IMR-90 (cell line): ENCODE measurements around the gene TACR2. TPM values are rescaled to one million over a fixed set of nuclear protein-coding genes. Genes with fewer than 3 reads are reported as not detected.

Experiments used
- ATAC-seq: fragments of 200-7000 bp; cut with Tn5 transposase; 2 replicates; pipeline ENCODE4 v1.9.1; 2020; ENCODE audit warnings: low read depth, mild to moderate bottlenecking, moderate library complexity
- BruUV-seq: library from RNA; stranded (reverse); fragments of 400-500 nt; replicated peaks from 2 replicates; lab custom pipeline; 2021; lab: Mats Ljungman, UMichigan
- CTCF ChIA-PET: fragments of 300-600 bp; formaldehyde crosslinking; extraction: SDS; loops from one replicate; lab custom pipeline; 2021; ENCODE audit warnings: antibody characterized with exemption; lab: Yijun Ruan, JAX
- POLR2A ChIA-PET: fragments of 300-600 bp; sonication (Branson Sonifier 250); formaldehyde crosslinking; loops from one replicate; lab custom pipeline; 2022; ENCODE audit warnings: antibody characterized with exemption; ENCODE audit not compliant: unreplicated experiment; lab: Charles Lee
- DNase-seq: peaks from one replicate; pipeline ENCODE4 v3.0.0; 2013
- H2AFZ ChIP-seq: replicated peaks from 2 replicates; pipeline ENCODE3; 2013; ENCODE audit warnings: low read length, mild to moderate bottlenecking; ENCODE audit not compliant: poor library complexity
- H2AK5ac ChIP-seq: 2 replicates; pipeline ENCODE4 v1.6.1; 2013; ENCODE audit warnings: low read depth, low read length, inconsistent platforms
- H2AK9ac ChIP-seq: replicated peaks from 2 replicates; pipeline ENCODE3; 2013; ENCODE audit warnings: mild to moderate bottlenecking, low read depth, low read length, moderate library complexity; ENCODE audit not compliant: poor library complexity
- H2BK120ac ChIP-seq: 2 replicates; pipeline ENCODE4 v1.6.1; 2013; ENCODE audit warnings: low read depth, low read length, inconsistent platforms
- H2BK15ac ChIP-seq: 3 replicates; pipeline ENCODE4 v1.6.1; 2013; ENCODE audit warnings: low read depth, low read length, inconsistent platforms
- H2BK20ac ChIP-seq: 2 replicates; pipeline ENCODE4 v1.6.1; 2013; ENCODE audit warnings: low read depth, mild to moderate bottlenecking, inconsistent platforms, low read length, moderate library complexity
- H2BK5ac ChIP-seq: 2 replicates; pipeline ENCODE4 v1.6.1; 2013; ENCODE audit warnings: mild to moderate bottlenecking, low read depth, low read length, inconsistent platforms; ENCODE audit not compliant: poor library complexity, severe bottlenecking
- H3K14ac ChIP-seq: replicated peaks from 2 replicates; pipeline ENCODE4 v1.6.1; 2013; ENCODE audit warnings: low read depth, low read length, inconsistent platforms
- H3K18ac ChIP-seq: 2 replicates; pipeline ENCODE4 v1.6.1; 2013; ENCODE audit warnings: low read depth, low read length, control low read depth
- H3K23ac ChIP-seq: 2 replicates; pipeline ENCODE4 v1.6.1; 2013; ENCODE audit warnings: low read depth, low read length, inconsistent platforms
- H3K27ac ChIP-seq: 2 replicates; pipeline ENCODE4 v1.5.1; 2013; ENCODE audit warnings: mild to moderate bottlenecking, control low read depth, low read length; ENCODE audit not compliant: insufficient read depth
- H3K27me3 ChIP-seq: 2 replicates; pipeline ENCODE4 v1.6.1; 2013; ENCODE audit warnings: low read length; ENCODE audit not compliant: control insufficient read depth, insufficient read depth
- H3K36me3 ChIP-seq: 2 replicates; pipeline ENCODE4 v1.6.1; 2013; ENCODE audit warnings: low read length, mixed read lengths; ENCODE audit not compliant: control insufficient read depth, insufficient read depth
- H3K4ac ChIP-seq: 2 replicates; pipeline ENCODE4 v1.6.1; 2013; ENCODE audit warnings: low read depth, low read length, inconsistent platforms
- H3K4me1 ChIP-seq: 2 replicates; pipeline ENCODE4 v1.6.1; 2013; ENCODE audit warnings: low read length, mixed read lengths; ENCODE audit not compliant: control insufficient read depth, insufficient read depth
- H3K4me2 ChIP-seq: 2 replicates; pipeline ENCODE4 v1.6.1; 2013; ENCODE audit warnings: low read depth, mild to moderate bottlenecking, control low read depth, low read length, moderate library complexity
- H3K4me3 ChIP-seq: 2 replicates; pipeline ENCODE4 v1.5.1; 2013; ENCODE audit warnings: low read depth, mild to moderate bottlenecking, control low read depth, low read length, moderate library complexity; ENCODE audit not compliant: insufficient read depth
- H3K56ac ChIP-seq: 2 replicates; pipeline ENCODE4 v1.6.1; 2013; ENCODE audit warnings: low read length, inconsistent platforms; ENCODE audit not compliant: insufficient read depth; ENCODE audit errors: extremely low read depth
- H3K79me1 ChIP-seq, 2 experiments: 2 replicates each; pipeline ENCODE4 v1.6.1; 2013; ENCODE audit warnings: low read length in 2 of 2, inconsistent platforms in 1 of 2, low read depth in 1 of 2
- H3K9ac ChIP-seq: 2 replicates; pipeline ENCODE4 v1.6.1; 2013; ENCODE audit warnings: low read depth, low read length, control low read depth
- H3K9me1 ChIP-seq: 2 replicates; pipeline ENCODE4 v1.6.1; 2013; ENCODE audit warnings: low read length, inconsistent platforms; ENCODE audit not compliant: insufficient read depth
- H3K9me3 ChIP-seq: 2 replicates; pipeline ENCODE4 v1.6.1; 2013; ENCODE audit warnings: low read length; ENCODE audit not compliant: control insufficient read depth, insufficient read depth
- H4K20me1 ChIP-seq: 2 replicates; pipeline ENCODE4 v1.6.1; 2013; ENCODE audit warnings: low read length, inconsistent platforms; ENCODE audit not compliant: insufficient read depth
- H4K5ac ChIP-seq: 2 replicates; pipeline ENCODE4 v1.6.1; 2013; ENCODE audit warnings: mild to moderate bottlenecking, low read depth, low read length, control low read depth
- H4K8ac ChIP-seq, 2 experiments: 2 replicates each; pipeline ENCODE4 v1.6.1; 2013; ENCODE audit warnings: low read depth in 2 of 2, low read length in 2 of 2, control low read depth in 1 of 2, inconsistent platforms in 1 of 2
- H4K91ac ChIP-seq: 2 replicates; pipeline ENCODE4 v1.6.1; 2013; ENCODE audit warnings: low read depth, low read length, inconsistent platforms; ENCODE audit not compliant: insufficient read depth
- BHLHE40 ChIP-seq: fragments of 150-350 bp; IDR thresholded peaks from 2 replicates; pipeline ENCODE4 v1.6.1; 2016; ENCODE audit warnings: mild to moderate bottlenecking, low read depth, low read length
- CEBPB ChIP-seq: IDR thresholded peaks from 2 replicates; pipeline ENCODE4 v1.6.1; 2012; ENCODE audit warnings: low read depth, low read length, improper control_type of control experiment
- CHD1 ChIP-seq: IDR thresholded peaks from 2 replicates; pipeline ENCODE4 v1.6.1; 2012; ENCODE audit warnings: low read depth, low read length, improper control_type of control experiment
- CTCF ChIP-seq: conservative IDR thresholded peaks from 2 replicates; pipeline ENCODE4 v1.5.1; 2012; ENCODE audit warnings: mild to moderate bottlenecking, low read depth, low read length, improper control_type of control experiment
- ELK1 ChIP-seq: fragments of 150-350 bp; IDR thresholded peaks from 2 replicates; pipeline ENCODE4 v1.6.1; 2016; ENCODE audit warnings: low read depth, mild to moderate bottlenecking, low read length, moderate library complexity, borderline replicate concordance
- FOS ChIP-seq: fragments of 150-350 bp; IDR thresholded peaks from 2 replicates; pipeline ENCODE4 v1.6.1; 2016; ENCODE audit warnings: low read depth, low read length
- MAFK ChIP-seq: IDR thresholded peaks from 2 replicates; pipeline ENCODE4 v1.6.1; 2012; ENCODE audit warnings: low read depth, low read length, improper control_type of control experiment
- MAZ ChIP-seq: IDR thresholded peaks from 2 replicates; pipeline ENCODE4 v1.6.1; 2012; ENCODE audit warnings: low read depth, mild to moderate bottlenecking, low read length, improper control_type of control experiment, moderate library complexity, borderline replicate concordance
- MXI1 ChIP-seq: IDR thresholded peaks from 2 replicates; pipeline ENCODE4 v1.6.1; 2012; ENCODE audit warnings: low read depth, mild to moderate bottlenecking, low read length, moderate library complexity, borderline replicate concordance
- NFE2L2 ChIP-seq: fragments of 150-350 bp; IDR thresholded peaks from 2 replicates; pipeline ENCODE4 v1.6.1; 2016; ENCODE audit warnings: low read depth, mild to moderate bottlenecking, low read length
- POLR2A ChIP-seq: IDR thresholded peaks from 2 replicates; pipeline ENCODE4 v1.6.1; 2012; ENCODE audit warnings: mild to moderate bottlenecking, low read depth, low read length
- RAD21 ChIP-seq: IDR thresholded peaks from 2 replicates; pipeline ENCODE4 v1.6.1; 2012; ENCODE audit warnings: low read length, improper control_type of control experiment
- RCOR1 ChIP-seq: IDR thresholded peaks from 2 replicates; pipeline ENCODE4 v1.6.1; 2012; ENCODE audit warnings: mild to moderate bottlenecking, low read length, improper control_type of control experiment; ENCODE audit not compliant: insufficient replicate concordance
- RFX5 ChIP-seq: IDR thresholded peaks from 2 replicates; pipeline ENCODE4 v1.8.0; 2012; ENCODE audit warnings: low read depth, mild to moderate bottlenecking, low read length, moderate library complexity
- SMC3 ChIP-seq: fragments of 150-350 bp; IDR thresholded peaks from 2 replicates; pipeline ENCODE4 v1.6.1; 2016; ENCODE audit warnings: low read depth, mild to moderate bottlenecking, antibody characterized with exemption, low read length, moderate library complexity
- USF2 ChIP-seq: fragments of 150-350 bp; IDR thresholded peaks from 2 replicates; pipeline ENCODE4 v1.6.1; 2017; ENCODE audit warnings: mild to moderate bottlenecking, antibody characterized with exemption, low read length, low read depth
- WGBS, 2 experiments: methylation state at CpG; one replicate each; pipeline versions ENCODE4 v1.1.5 to v1.1.7; 2013; ENCODE audit warnings: missing lambda C conversion rate in 2 of 2; ENCODE audit not compliant: insufficient read length in 1 of 2; ENCODE audit errors: extremely low coverage in 2 of 2; 5-methylcytosine and 5-hydroxymethylcytosine counted together
- dilution Hi-C: fragments of 300-500 bp; cut with HindIII; formaldehyde crosslinking; loops from one replicate; pipeline ENCODE4 v1.14.3; 2018; ENCODE audit warnings: low sequenced_read_pairs; ENCODE audit not compliant: unreplicated experiment
- in situ Hi-C: fragments of 300-500 bp; cut with MboI; formaldehyde crosslinking; loops from 3 replicates; pipeline ENCODE4 v1.14.3; 2019; ENCODE audit warnings: low sequenced_read_pairs, inconsistent platforms, mixed read lengths
- intact Hi-C: fragments of 100-400 bp; cut with micrococcal nuclease; formaldehyde crosslinking; loops from 2 replicates; pipeline ENCODE4 v1.10.0; 2022
- polyA plus RNA-seq, 3 experiments: library from polyadenylated mRNA; depleted of rRNA; stranded (reverse); fragments of >200 nt; gene quantifications; 2 replicates each; pipeline ENCODE4 v1.2.3, GENCODE V29; 2012; ENCODE audit warnings: low replicate concordance in 1 of 3
- total RNA-seq: library from RNA; depleted of rRNA; stranded (reverse); fragments of >200 nt; gene quantifications from 2 replicates; pipeline ENCODE4 v1.2.3, GENCODE V29; 2012

The TACR2 gene
- total and polyA plus RNA-seq, 2 of the 4 experiments (the other 2 are of a cell fraction), result not detected

- Histone ChIP-seq H2BK120ac (no peak overlapping the region), H3K56ac (no peak overlapping the region), H3K9me3 (no peaks in the 10 kb centered on the region), H2BK20ac (no peak overlapping the region), H3K23ac (no peak overlapping the region), H4K20me1 (peaks cover 14% of the 10 kb centered on the region; the same call in 1 of the 2 replicates), H2BK15ac (no peak overlapping the region), H3K27ac (no peak overlapping the region), H4K91ac (no peak overlapping the region), H3K9ac (no peak overlapping the region), H3K36me3 (peaks cover 36% of the 10 kb centered on the region), H3K4me3 (no peak overlapping the region), H4K8ac (no peak overlapping the region), H3K18ac (no peak overlapping the region), H3K4ac (no peak overlapping the region), H2AK9ac (no peak overlapping the region), H3K14ac (no peak overlapping the region), H3K9me1 (peaks cover 23% of the 10 kb centered on the region), H3K4me1 (peaks cover 18% of the 10 kb centered on the region), H2AK5ac (no peak overlapping the region), H2BK5ac (no peak overlapping the region), H2AFZ (no peak overlapping the region), H3K79me1 (peaks cover 20 to 65% of the 10 kb centered on the region in 2 experiments), H3K4me2 (no peak overlapping the region), H3K27me3 (no peaks in the 10 kb centered on the region), H4K5ac (no peak overlapping the region)
- TF ChIP-seq USF2, result no peak
- TF ChIP-seq BHLHE40, result no peak
- TF ChIP-seq MAFK, result no peak
- no peak for TF ChIP-seq RFX5
- no peak for TF ChIP-seq CHD1
- TF ChIP-seq ELK1, result no peak
- no peak for TF ChIP-seq NFE2L2
- no peak for TF ChIP-seq SMC3
- TF ChIP-seq POLR2A, result no peak
- TF ChIP-seq MXI1, result no peak
- TF ChIP-seq CEBPB, result no peak
- TF ChIP-seq CTCF, result no peak
- no peak for TF ChIP-seq RCOR1
- TF ChIP-seq RAD21, result no peak
- no peak for TF ChIP-seq FOS
- no peak for TF ChIP-seq MAZ
- WGBS, 2 experiments, result 90% methylated on average over 2 of the region's 5 CpGs; no CpG with 5 or more reads in 1 of the 2 experiments
- BruUV-seq, result no TSS peak
- intact Hi-C loops, result no loop called here
- in situ Hi-C loops, result no loop called here
- ATAC-seq (no peak), DNase-seq (no peak)
- dilution Hi-C loops, result no loop called here
- CTCF ChIA-PET, result no interaction called here
- POLR2A ChIA-PET, result no interaction called here
Measured at GRCh38 chr10:69366738-69367137, 50.0 kb downstream of the TACR2 start.
